Measurements from ENCODE around the gene ZNF83.
"Not testable (repeated sequence)": the region's sequence is repeated elsewhere in the genome, so short reads cannot be mapped to it uniquely, and the experiment has no call there.

ZNF83 gene

DNA sequence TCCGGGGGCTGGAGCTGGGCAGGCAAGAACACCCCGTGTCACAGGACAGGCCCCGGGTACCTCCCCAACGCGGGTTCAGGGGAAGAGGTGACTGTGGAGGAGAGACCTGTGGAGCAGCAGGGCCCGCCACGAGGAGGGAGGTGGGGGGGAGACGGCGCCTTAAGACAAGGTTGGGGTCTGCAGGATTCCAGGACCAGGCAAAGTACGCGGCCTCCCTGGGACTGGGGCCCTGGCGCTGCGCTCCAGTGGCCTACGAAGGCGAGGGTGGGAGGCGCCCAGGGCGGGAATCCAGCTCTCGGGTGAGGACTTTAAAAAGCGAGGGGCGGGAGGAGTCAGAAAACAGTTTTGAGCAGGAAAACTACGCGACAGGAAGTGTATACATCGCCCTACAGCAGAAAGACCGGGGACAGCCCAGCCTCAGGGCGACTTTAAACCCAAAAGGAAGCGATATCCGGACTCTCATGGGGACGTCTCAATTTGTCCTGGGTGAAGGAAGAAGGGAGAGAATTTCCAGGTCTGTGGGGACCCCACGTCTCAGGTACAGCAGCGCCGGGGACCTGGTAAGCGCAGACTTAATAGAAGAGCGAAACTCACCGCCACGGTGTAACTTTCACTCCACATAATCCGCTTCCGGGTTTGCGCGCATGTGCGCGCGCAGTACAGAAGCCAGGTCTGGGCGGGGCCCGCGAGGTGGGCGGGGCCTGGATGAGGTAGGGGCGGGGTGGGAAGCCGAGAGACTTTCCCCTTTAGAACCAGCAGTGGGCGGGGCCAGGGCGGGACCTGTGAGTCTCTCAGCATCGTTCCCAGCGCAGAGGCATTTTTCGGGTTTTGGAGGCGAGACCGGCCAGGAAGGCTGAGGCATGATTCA is at the start of gene ZNF83:
ZNF83 (minus strand) TSS at position 638 of the 868 bp plus-strand sequence.
- no peak for FAIRE-seq

DNA sequence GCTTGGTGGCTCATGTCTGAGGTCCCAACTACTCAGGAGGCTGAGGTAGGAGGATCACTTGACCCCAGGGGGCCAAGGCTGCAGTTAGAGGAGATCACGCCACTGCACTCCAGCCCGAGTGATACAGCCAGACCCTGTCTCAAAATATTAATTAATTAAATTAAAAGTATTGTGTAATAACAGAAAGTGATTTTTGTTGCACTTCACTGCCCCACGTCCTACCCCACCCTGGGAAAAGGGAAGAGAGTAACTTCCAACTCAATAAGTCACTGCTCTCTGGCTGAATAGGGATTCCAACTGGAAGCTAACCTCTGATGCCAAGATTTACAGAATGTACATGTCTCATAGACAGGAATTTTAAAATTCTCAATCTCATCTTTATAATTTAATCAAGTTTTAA is 49.5 kb upstream of the ZNF83 start:
- no peak for FAIRE-seq

DNA sequence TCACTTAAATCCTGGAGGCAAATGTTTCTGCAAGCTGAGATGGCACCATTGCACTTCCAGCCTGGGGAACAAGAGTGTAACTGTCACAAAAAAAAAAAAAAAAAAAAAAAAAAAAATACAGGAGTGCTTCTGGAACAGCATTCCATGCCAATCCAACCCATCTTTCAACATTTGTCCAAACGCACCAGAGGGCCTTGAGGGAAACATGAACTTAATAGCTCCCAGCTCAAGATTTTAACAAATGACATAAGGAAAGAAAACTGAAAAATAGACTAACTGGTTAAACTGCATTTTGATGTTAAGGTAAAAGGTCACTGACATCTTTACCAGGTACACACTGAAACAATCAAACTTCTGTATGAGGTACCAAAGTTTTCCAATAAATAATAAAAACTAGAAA is 47.7 kb upstream of the ZNF83 start:
- no peak for FAIRE-seq

GRCh38 chr19:52681216-52681615 is 43.1 kb upstream of the ZNF83 start:
- not testable (repeated sequence) for FAIRE-seq

GRCh38 chr19:52679598-52679997 is 41.4 kb upstream of the ZNF83 start:
- FAIRE-seq, result no peak

GRCh38 chr19:52675239-52675638 is 37.1 kb upstream of the ZNF83 start:
- FAIRE-seq, result not testable (repeated sequence)

DNA sequence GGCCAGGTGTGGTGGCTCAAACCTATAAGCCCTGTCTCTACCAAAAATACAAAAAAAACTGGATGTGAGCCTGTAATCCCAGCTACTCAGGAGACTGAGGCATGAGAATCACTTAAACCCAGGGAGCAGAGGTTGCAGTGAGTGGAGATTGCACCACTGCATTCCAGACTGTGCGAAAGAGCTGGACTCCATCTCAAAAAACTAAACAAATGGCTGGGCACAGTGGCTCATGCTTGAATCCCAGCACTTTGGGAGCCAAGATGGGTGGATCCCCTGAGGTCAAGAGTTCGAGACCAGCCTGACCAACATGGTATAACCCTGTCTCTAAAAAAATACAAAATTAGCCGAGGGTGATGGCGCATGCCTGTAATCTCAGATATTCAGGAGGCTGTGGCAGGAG is 34.9 kb upstream of the ZNF83 start:
- FAIRE-seq, result no peak

GRCh38 chr19:52670046-52670445 is 31.9 kb upstream of the ZNF83 start:
- no peak for FAIRE-seq

GRCh38 chr19:52669586-52669985 is 31.4 kb upstream of the ZNF83 start:
- FAIRE-seq, result no peak

- no peak for FAIRE-seq
These were observed 29.8 kb upstream of the ZNF83 start for GRCh38 chr19:52667972-52668371.

GRCh38 chr19:52666506-52666905 is 28.4 kb upstream of the ZNF83 start:
- FAIRE-seq, result no peak

- no peak for FAIRE-seq
These were observed 27.4 kb upstream of the ZNF83 start for GRCh38 chr19:52665529-52665928.

DNA sequence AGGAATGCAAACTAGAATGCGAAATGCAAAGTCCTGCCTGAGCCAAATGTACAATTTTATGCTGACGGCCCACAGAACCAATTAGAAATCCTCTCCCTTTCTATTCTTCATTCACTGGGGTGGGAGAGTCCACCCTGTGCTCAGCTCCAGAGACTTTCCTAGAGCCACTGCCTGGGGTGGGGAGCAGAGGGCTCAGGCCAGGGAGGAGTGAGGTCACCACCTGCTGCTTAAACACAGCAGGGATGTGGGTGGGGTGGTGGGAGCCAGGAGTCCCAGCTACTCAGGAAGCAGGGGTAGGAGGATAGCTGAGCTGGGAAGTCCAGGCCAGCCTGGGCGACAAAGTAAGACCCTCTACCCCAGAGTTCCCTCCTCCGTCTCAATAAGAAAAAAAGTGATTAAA is 26.9 kb upstream of the ZNF83 start:
- no peak for FAIRE-seq

DNA sequence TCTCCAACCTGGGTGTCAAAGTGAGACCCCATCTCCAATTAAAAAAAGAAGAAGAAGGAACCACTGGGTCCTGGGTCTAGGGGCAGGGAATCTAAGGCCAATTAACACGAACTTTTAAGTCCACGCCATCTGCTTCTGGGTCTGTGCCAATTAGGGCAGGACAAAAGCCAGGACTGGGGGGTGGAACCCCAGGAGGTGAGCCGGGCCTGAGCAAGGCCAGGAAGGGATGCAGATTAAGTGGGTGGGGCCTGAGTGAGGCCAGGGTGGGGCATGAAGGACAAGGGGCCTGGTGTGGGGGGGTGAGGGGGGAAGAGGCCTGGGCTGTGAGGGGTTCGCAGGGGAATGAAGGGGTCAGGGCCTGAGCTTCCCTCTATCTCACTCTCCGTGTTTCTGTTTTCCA is 26.3 kb upstream of the ZNF83 start:
- no peak for FAIRE-seq

DNA sequence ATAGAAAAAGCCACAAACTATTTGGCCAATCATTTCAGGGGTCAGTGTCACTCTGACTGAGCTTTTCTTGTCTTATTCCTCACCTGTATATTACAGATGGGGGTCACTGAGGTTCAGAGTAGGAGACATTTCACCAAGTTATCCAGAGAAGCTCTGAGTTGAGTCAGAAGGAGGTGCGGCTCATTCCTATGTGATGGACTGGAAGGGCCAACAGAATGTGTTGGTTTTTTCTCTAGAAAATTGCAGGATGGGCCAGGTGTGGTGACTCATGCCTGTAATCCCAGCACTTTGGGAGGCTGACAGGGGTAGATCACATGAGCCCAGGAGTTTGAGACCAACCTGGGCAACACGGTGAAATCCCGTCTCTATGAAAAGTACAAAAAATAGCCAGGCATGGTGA is 24.5 kb upstream of the ZNF83 start:
- no peak for FAIRE-seq

- no peak for FAIRE-seq
These were observed 22.8 kb upstream of the ZNF83 start for GRCh38 chr19:52660981-52661380.

- FAIRE-seq, result no peak
These were observed 20.9 kb upstream of the ZNF83 start for GRCh38 chr19:52659013-52659412.

DNA sequence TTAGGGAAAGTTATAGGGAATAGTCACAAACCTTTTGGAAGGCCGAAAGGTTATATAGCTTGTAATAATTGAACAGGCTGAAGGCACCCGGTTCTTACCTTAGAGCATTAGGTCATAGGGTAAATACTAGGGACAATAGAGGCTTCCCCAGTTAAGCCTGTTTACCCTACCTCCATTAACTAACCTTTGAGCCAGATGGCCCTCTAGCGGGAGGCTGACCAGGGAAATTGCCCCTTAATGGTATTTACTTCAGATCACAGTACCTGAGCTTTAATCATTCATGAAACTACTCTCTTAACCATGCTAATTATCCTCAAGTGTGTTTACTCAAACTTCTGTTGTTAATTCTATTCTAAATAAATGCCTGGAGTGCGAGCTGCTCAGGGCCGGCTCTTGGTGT is 20.4 kb upstream of the ZNF83 start:
- no peak for FAIRE-seq

DNA sequence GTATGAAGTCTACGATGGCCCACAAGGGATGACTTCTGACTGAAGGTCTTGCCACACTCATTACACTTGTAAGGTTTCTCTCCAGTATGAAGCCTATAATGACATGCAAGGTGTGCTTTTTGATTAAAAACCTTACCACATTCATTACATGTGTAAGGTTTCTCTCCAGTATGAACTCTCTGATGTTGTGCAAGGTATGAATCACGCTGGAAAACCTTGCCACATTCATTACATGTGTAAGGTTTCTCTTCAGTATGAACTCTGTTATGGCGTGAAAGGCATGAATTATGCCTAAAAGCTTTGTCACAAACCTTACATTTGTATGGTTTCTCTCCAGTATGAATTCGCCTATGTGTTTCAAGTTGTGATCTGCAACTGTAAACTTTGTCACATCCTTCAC is 15.0 kb upstream of the ZNF83 start:
- no peak for FAIRE-seq

DNA sequence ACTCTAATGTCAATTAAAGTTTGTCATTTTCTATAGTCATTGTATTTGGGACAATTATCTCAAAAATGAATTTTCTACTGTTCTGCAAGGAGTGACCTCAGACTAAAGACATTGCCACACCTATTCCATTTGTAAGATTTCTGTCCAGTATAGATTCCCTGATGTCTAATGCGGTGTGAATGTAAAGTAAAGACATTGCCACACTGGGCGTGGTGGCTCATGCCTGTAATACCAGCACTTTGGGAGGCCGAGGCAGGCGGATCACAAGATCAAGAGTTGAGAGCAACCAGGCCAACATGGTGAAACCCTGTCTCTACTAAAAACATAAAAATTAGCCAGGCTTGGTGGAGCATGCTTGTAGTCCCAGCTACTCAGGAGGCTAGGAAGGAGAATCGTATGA is 13.8 kb upstream of the ZNF83 start:
- no peak for FAIRE-seq

DNA sequence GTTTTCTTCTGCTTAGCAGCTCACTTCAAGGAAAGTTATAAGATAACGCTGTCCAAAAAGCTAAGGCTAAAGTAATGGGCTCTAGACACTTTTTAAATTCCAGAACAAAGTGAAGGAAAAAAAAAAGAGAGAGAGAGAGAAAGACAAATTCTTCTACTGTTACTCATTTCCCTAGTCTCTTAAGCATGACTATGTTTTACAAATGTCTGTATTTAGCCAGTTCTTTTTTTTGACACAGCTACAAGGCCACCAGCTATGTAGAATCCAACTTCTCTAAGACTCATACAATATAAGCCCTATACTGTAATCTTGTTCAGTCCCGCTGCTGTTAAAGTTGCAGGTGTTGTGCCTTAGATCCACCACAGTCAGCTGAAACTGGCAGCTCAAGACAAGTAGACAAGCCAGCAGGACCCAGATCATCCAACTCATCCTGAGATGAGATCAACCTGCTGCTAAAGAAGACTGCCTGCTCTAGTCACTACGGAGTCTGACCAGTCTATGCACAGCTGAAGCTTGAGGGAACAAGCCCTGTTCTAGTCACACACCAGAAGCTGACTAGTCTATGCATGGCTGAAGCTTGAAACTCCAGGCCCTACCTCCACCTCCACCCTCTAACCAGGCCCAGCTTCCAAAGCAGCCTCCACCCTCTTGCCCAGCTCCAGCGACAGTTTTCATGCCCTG is 10.3 kb upstream of the ZNF83 start:
- no peak for FAIRE-seq

DNA sequence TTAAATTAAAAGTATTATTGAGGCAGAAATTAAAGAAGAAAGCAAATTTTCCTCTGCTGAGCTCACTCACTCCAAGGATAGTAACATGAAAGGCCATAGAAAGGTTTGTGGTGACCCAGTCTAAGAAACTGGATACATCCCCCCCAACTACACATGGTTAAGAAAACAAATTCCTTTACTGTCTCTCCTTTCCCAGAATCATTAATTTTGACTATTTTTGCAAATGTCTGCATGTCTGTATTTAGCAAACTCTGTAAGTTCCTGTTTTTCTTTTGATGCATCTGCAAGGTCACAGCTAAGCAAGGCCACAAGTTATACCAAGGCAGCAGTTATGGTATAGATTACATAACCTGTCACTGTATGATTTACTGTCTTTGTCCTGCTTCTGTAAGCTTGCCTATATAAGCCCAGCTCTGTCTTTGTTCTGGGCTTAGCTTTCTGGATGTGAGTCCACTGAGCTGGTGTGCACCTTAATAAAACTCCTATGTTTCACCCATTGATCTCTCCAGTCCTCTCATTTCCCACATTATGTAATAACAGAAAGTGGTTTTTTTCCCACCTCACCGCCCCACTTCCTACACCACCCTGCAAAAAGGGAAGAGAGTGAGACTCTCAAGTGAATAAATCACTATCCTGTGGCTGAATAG is 8.5 kb upstream of the ZNF83 start:
- no peak for FAIRE-seq

GRCh38 chr19:52640916-52641315 is 2.8 kb upstream of the ZNF83 start:
- FAIRE-seq, result no peak

DNA sequence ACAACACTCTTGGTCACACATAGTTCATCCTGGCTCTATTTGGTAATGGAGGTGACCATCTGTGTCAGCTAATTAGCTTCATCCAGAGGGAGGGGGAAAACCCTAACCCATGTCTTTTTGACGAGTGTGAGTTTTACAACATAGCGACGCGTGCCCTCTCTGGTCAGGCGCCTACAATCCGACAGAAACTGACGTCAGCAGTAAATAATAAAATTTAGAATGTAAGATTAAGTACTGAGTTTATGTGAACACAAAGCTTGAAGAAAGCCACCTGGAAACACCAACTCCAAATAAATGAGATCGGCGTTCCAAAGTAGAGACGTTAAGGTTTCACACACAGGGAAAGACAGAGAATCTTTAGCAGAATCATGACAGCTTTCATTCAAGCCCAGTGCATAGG is 1.8 kb upstream of the ZNF83 start:
- no peak for FAIRE-seq
